Measurements from ENCODE around the gene GZF1.
A peak's percentile ranks its signal among the peaks of the same experiment; 100 is the strongest.

The GZF1 gene

GRCh38 chr20:23335521-23335920 is 26.5 kb upstream of the GZF1 start:
- TF ChIP-seq, protein P1, sequence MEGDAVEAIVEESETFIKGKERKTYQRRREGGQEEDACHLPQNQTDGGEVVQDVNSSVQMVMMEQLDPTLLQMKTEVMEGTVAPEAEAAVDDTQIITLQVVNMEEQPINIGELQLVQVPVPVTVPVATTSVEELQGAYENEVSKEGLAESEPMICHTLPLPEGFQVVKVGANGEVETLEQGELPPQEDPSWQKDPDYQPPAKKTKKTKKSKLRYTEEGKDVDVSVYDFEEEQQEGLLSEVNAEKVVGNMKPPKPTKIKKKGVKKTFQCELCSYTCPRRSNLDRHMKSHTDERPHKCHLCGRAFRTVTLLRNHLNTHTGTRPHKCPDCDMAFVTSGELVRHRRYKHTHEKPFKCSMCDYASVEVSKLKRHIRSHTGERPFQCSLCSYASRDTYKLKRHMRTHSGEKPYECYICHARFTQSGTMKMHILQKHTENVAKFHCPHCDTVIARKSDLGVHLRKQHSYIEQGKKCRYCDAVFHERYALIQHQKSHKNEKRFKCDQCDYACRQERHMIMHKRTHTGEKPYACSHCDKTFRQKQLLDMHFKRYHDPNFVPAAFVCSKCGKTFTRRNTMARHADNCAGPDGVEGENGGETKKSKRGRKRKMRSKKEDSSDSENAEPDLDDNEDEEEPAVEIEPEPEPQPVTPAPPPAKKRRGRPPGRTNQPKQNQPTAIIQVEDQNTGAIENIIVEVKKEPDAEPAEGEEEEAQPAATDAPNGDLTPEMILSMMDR (IDR thresholded peaks at IDR 0.05; ENCODE audit: low read depth, low read length), result no peak
- no peak for DNase-seq (ENCODE audit: extremely low read depth, low read depth)

GRCh38 chr20:23336476-23336875 is 25.5 kb upstream of the GZF1 start:
- DNase-seq (ENCODE audit: extremely low read depth, low read depth), result no peak
- TF ChIP-seq, protein P1 (IDR thresholded peaks at IDR 0.05; ENCODE audit: low read depth, low read length), result no peak

DNA sequence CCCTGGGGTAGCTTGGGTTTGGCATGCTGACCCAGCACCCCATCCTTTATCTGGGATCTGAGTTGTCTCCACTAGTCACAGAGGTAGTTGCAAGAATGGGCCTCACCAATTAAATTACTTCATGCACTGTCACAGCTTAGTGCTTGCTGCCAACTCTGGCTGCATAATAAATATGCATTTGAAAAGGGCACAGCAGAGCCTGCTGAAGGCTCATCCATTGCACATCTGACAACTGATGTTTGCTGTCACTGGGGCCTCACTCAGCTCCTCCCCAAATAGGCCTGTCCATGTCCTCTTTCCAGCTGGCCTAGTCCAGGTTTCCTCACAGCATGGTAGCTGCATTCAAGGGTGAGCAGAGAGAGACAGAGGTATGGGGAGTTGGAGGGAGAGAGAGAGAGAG is 24.7 kb upstream of the GZF1 start:
- TF ChIP-seq, protein P1 (IDR thresholded peaks at IDR 0.05; ENCODE audit: low read depth, low read length), result no peak
- no peak for DNase-seq (ENCODE audit: extremely low read depth, low read depth)

DNA sequence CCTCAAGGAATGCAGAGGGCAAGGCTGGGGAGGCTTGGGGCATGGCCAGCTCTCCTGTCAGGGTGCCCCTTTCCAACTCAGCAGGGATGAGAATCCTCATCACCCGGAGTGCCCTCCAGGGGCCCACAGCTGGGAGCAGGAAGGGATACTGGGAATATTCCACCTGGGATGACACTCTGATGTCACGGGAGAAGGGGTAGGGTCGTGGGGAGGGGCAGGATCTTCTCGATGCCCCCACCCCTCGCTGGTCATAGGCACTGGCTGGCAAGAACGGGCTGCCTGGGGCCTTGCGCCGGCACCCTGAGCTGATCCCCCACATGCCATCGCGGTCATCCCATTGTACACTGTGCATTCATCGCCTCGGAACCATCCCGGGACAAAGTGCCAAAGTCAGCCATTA is 22.0 kb upstream of the GZF1 start:
- DNase-seq (ENCODE audit: extremely low read depth, low read depth), result no peak
- TF ChIP-seq, protein P1 (IDR thresholded peaks at IDR 0.05; ENCODE audit: low read depth, low read length), result no peak

DNA sequence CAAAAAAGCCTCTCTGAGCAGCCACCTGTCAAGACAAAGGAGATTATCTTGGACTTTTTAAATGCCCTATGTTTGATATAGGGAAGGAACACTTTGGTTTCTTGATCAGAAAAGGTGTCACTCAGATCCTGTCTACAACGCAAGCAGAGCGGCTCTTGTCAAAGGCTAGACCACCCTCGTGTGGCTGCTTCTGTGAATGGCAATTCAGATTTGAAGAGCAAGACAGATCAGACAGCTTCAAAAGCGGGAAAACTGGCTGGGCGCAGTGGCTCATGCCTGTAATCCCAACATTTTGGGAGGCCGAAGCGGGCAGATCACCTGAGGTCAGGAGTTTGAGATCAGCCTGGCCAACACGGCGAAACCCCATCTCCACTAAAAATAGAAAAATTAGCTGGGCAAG is 21.5 kb upstream of the GZF1 start:
- TF ChIP-seq, protein P1 (IDR thresholded peaks at IDR 0.05; ENCODE audit: low read depth, low read length), result peak; percentile 81

GRCh38 chr20:23341073-23341472 is 20.9 kb upstream of the GZF1 start:
- TF ChIP-seq, protein P1 (IDR thresholded peaks at IDR 0.05; ENCODE audit: low read depth, low read length), result no peak
- DNase-seq (ENCODE audit: extremely low read depth, low read depth), result no peak

More for the DNA sequence above, 21.5 kb upstream of the GZF1 start:
- peak; percentile 35 for DNase-seq (ENCODE audit: extremely low read depth, low read depth)

DNA sequence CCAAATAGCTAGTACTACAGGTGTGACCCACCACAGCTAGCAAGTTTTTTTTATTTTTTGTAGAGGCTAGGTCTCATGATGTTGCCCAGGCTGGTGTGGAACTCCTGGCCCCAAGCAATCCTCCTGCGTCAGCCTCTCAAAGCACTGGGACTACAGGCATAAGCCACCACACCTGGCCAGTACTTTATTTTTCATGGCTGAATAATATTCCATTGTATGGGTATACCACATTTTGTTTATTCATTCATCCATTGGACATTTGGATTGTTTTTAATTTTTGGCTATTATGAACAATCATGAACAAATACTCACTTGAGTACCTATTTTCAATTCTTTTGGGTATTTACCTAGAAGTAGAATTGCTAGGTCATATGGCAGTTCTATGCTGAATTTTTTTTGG is 18.4 kb upstream of the GZF1 start:
- DNase-seq (ENCODE audit: extremely low read depth, low read depth), result no peak
- TF ChIP-seq, protein P1 (IDR thresholded peaks at IDR 0.05; ENCODE audit: low read depth, low read length), result no peak
